NCI-H510A (cell line): Measurements from ENCODE around the gene JAKMIP3.
A peak's percentile ranks its signal among the peaks of the same experiment; 100 is the strongest.

ENCODE experiments used
- DNase-seq: peaks from one replicate; lab custom pipeline; 2025; lab: John Stamatoyannopoulos, UW

Gene JAKMIP3

DNA sequence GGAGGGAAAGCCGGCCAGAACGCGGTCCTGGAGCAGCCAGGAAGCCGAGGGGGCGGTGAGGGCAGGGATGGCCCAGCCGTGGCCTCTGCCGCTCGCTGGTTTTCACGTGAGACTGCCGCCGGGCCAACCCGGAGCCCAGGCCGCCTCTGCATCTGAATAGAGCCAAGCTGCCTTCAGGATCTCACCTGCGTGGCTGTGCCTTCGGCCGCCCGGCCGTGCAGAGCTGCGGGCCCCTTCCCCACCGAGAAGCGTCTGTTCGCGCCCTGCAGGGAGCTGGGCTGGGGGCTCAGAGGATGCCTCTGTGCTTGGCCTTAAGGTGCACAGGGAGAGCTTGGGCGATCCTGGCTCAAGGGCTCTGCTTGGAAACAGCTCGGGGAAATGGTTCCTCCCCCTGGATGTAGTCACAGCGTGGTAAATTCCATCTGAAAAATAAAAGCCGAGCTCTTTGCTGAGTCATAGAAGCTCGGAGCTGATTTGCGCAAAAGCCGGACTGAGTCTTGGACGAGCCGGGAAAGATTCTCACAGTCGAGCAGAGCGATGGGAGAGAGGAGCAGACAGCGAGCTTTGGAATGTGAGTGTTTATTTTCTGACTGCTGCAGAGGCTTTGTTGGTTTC, at the start of gene JAKMIP3:
TSS of gene JAKMIP3 (plus strand) at position 456 of the 615 bp plus-strand sequence. CDS start 38,863 bp downstream, outside the sequence.
- no peak for DNase-seq

DNA sequence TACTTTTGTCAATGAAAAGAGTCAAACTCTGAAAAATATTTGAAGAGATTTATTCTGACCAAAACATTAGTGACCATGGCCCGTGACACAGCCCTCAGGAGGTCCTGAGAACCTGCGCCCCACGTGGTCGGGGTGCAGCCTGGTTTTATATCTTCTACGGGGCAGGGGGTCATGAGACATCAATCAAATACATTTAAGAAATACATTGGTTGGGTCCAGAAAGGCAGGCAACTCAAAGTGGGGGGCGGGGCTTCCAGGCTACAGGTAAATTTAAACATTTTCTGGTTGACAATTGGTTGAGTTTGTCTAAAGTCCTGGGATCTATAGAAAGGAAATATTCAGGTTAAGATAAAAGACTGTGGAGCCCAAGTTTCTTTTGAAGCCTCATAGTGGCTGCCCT, 49.2 kb upstream of the JAKMIP3 start:
- no peak for DNase-seq

DNA sequence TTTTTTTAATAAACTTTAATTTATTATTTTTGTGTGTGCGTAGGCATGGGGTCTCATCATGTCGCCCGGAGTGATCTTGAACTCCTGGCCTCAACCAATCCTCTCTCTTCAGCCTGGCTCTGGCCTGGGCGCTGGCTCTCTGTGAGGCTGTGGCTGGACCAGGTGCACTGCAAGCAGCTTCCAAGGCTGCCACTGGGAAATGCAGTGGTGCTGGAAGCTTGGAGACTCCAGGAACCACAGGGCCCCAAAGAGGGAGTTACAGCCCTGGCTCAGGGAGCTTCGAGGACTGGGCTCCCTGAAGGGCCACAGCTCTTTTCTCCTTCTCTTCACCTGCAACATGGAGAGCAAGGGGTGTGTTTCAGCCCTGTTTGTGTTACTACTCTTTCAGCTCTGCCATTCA, 47.3 kb upstream of the JAKMIP3 start:
- no peak for DNase-seq

DNA sequence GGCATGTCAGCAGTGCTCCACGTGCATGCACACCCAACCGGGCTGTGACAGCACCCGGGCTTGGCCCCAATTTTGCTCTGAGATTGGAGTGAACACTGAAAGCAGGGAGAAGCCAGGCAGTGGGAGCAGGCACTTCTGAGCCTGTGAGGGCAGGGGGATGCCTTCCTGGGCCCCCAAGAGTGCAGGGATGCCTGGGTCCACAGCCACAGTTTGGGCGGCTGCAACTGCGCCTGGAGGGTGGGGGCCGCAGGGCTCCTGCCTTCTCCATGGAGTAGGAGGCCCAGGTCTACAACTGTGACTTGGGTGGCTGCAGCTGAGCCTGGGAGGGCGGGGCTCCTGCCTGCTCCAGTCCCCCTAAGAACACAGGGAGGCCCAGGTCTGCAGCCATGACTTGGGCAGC, 46.4 kb upstream of the JAKMIP3 start:
- no peak for DNase-seq

DNA sequence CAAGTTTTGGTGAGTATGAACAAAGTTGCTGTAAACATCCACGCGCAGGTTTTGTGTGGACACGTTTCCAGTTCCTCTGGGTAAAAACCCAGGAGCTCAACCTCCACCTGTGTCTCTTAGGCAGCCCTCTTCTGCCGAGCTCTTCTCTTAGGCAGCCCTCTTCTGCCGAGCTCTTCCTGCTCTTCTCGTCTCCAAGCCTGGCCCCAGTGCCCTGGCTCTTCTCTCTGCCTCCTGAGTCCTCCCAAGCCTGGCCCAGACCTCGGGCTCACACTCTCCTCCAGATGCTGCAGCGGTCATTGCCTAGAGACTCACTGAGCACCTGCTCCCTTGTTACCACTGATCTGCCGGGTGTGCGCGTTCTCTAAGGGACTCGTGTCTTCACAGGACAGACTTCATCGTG, 45.3 kb upstream of the JAKMIP3 start:
- no peak for DNase-seq

DNA sequence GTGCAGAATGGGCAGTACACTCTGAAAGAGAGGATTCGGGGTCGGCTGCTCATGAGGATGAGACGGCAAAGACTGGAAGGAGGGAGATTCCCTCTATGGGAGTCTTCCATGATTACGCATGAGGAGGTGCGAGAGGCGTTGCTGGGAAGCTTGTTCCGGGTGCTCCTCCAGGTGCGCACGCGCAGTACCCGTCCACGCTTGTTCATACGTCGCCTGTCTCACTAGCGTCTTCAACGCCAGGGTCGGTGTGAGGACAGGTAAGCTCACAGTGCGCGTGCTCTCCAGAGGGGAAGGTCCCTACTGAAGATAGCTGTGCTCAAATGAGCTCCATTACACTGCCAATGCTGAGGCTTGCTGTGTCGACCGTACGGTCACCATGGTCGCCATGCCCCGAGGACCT, 44.7 kb upstream of the JAKMIP3 start:
- no peak for DNase-seq

DNA sequence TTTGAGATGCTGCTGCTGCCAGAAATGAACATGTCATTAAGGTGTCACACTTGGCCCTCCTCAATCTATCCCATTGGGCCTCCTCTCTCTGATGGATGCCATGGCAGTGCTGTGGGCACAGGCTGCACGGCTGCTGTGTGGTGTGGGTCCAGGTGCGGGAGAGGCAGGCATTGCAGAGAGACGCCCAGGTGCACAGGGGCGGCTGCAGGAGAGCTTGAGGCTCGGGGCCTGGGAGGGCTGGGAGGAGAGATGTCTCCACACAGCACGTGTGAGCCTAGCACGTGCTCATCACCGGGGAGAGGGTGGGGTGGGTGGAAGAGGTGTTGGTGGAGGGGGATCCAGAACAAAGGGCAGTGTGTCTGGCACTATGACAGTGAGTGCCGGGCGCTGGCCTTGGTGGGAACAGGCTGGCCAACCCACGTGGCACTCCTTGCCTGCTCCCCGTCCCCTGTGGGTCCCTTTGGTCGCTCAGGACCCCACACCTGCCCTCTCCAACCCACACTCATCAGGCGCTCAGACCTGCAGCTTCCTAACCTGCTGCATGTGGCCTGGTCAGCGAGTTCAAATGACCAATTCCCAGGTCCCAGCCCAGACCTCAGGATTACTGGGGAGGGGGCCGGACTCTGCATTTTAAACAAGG, 44.1 kb upstream of the JAKMIP3 start:
- no peak for DNase-seq

DNA sequence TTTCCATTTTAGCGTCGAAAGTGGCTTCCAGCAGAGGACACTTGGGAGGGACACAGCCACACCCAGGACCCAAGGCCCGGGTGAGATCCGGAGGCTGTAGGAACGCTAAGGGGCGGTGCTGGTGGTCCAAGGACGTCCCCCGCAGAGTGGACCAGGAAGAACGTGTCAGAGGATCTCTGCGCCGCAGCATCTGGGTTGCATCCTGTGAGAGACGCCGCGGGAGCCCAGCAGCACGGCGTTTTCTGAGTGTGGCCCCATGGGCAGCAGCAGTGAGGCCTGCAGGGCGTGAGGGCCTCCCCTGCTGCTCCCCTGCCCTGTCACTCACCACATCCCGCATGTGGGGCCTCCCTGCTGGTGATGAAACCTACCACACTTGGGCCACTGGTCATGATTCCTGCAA, 43.5 kb upstream of the JAKMIP3 start:
- no peak for DNase-seq

DNA sequence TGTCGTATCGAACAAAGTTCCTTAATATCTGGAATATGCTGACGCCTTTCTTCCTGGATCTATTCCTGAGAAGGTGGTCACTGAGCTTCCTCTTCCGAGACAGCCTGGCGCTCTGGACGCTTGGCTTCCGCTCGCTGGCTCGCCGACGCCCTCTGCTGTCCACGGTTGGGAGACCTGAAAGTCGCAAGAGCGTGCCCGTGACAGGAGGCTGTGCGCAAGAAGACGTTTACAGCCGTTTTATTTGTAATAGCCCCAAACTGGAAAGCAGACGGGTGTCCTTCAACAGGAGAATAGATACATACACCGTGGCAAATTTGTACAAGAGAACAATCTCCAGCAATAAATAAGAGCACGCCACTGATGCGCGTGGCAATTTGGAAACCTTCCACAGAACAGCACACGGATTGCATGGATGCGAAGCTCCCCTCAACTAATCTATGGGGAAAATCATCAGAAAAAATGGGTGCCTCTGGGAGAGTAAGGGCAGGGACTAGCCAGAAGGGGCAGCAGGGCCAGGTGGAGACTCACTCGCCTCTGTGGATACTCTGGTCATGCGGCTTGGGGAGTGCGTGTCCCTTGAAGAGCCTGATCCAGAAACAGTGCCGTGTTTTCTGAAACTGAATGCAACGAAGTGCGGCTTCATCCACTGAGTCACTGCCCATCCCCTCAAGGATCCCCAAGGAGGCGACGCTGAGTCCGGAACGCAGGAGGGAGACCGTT, 42.5 kb upstream of the JAKMIP3 start:
- peak; percentile 32 for DNase-seq

DNA sequence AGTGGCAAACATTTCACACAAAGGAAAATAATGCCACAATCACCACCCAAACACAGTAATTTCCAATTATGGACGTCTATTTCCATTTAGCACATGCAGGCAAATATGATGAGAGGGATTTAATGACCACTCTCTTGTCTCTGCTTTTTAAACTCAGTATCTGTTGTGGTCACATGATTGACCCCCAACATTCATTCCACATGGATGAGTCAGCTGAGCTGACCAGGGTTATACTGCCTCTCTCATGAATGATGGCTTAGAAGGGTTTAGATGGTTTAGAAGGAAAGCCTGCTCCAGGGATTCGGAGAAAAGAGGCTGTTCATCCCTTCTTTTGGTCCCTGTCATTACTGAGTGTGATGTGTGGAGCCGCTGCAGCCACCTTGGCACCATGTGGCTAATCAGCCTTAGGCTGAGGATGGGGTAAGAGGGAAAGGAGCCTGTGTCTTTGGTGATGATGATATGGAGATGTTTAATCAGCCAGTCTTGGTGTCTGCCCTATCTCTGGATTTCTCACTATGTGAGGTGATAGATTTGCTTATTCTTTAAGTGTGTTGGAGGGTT, 38.2 kb upstream of the JAKMIP3 start:
- no peak for DNase-seq

DNA sequence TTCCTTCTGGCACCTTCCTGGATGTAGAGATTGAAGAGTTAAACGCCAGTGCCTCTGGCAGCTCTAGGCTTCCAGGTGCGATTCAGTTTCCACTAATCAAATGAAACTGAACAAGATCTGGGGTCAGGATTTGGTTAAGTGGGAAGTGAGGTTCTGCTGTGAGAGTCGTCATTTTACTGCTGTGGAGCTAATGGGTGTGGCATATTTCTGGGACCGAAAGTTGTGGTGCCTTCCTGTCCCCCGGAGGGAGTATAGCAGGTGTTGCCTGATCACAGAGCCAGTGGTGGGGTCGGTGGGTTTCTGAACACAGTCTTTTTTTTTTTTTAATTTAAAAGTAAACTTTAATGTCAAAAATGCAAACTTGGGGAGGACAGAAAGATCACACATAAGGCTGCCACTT, 37.0 kb upstream of the JAKMIP3 start:
- no peak for DNase-seq

DNA sequence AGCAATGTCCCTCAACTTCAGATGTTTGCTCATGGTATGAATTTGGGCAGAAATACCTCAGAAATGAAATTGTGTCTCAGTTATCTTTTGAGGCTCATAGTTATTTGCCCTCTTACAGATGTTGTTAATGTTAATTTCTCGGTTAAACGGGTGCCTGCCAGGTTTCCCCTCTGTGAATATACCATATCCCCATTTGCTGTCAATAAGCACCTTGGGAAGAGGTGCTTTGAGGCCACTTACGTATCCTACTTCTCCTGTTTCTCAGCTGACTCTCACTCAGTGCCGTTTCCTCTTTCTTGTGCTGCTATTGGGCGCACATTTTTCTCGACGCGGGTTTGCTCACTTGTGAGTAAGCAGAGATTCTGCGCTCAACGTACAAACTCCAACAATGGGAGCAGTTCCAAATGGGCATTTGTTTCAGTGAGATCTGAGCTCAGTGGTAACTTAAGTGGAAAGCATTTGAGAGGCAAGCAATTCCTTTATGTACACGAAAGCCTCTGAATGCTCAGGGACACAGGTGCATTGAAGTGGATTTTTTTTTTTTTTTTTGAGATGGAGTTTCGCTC, 34.8 kb upstream of the JAKMIP3 start:
- no peak for DNase-seq

DNA sequence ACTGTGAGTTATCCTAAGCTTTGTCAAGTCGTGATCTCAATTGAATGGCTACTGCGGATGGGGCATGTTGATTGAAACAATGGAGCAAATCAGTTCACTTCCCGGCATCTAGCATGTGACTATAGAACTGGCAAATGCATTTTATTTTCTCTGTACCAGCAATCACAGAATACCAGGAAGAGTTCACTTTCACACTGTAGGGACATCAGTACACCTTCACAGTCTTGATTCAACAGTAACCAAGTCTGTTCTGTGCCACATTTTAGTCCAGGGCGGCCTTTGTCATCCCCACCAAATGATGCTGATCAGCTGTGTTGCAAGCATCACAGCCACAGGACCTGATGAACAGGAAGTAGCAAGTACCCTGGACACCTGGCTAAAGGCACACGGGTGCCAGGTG, 32.1 kb upstream of the JAKMIP3 start:
- DNase-seq = no peak

DNA sequence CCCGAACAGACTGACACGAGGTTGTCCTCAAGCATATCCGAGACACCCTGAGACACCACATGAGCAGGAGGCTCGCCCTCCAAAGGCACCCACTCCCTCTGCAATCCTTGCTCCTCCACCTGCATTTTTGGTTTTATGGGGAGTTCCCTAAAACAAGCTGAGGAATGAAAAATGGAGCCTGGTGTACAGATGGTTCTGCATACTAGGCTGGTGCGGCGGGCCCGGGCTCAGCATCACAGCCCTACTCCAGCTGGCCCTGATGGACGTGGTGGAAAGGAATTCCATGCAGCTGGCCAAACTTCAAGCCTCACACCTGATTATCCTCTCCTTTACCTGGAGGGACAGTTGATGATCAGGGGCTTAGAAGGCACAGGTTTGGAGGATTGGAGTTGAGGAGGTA, 30.3 kb upstream of the JAKMIP3 start:
- DNase-seq = no peak

DNA sequence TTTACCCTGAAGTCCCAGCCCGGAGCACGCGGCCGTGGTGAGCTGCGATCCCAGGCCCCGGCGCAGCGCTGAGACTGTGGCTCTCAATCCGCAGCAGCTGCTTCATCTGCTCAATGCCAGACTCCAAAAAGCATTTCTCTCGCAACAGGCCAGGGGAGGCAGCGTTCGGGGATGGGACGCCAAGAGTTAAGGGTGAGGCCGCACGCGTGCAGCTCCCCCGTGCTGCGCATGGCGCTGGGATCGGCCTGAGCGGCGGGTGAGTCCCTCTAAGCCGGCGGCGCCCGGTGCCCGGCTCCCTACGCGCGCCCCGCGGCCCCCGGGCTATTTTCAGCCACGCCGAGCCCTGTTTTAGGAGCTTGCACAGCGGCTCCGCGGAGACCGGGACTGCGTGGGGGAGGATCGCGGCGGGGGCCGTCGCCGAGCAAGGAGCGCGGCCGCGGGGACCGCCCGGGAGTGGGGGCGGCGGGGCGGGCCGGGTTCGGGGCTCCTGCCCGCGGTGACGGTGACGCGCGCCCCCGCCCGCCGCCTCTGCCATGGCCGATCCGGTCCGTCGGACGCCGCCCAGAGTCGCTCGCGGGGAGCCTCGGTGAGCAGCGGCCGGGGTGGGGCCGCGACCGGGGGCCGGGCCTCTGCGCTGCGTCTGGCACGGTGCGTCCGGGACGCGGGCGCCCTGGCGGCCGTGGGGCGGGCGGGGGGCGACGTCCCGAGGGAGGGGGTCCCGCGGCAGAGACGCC, 29.4 kb upstream of the JAKMIP3 start:
- no peak for DNase-seq

DNA sequence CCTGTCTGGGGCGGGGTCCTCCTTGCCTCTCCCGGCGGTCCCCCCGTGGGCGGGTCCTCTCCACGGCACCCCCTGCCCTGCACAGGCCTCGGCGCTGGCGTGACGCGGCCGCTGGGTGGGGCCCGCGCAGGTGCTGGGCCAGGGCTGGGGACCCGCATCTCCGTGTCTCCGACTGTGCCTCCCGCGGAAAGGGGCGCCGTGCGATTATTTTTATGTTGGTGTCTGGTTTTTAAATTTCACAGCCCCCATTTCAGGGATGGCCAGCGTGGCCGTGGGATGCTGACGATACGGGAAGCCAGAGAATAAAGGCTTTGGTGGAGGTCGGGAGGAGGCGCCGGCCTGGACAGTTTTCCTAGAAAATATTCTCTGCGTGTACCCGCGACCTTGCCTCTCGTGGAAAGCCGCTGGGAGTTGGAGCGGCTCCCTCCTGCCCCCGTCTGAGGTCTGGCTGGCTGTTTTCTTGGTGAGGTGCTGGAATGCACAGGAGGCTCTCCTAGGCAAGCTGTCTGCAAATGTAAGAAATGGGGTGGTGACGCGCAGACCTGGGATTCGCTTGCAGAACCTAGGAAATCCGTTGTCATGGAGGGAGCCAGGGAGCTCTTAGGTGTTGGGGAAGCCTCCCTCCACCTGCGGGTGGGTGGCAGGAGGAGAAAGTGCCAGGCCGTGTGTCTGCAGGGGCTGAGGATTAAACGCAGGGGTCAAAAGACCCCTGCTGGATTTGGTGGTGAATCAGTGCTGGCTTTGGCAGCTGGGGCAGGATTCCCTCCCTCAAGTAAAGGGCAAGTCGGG, 28.7 kb upstream of the JAKMIP3 start:
- DNase-seq = no peak

DNA sequence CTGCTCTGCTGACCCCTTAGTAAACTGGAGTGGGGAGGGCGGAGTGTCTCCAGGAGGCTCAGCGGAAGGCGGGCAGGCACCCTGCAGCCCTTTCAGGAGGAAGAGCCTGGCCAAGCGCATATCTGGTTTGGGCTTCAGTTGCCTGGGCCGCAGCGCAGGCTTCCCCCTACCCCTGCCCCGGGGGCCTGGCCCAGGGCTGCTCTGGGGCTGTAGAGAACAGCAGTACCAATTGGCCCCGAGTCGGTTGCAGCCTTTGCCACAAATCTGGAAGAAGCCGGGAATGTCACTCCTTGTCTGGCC, 28.1 kb upstream of the JAKMIP3 start:
- no peak for DNase-seq

DNA sequence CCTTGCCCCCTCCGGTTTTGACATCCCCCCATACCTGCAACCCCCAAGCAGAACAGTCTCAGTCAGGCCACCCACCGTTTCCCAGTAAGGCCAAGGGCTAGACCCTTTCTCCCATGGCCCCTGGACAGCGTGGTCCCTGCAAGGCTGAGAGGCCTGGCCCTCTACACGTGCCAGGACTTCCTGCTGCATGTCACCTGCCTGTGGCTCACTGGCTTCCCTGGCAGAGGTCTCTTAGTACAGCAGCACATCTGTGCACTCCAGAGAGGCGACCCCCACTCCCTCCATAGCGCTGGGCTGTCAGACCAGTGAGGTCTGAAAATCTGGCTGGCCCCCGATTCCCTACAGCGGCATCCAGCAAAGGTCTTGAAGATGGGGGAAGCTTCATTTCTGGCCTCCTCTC, 26.4 kb upstream of the JAKMIP3 start:
- DNase-seq = no peak

DNA sequence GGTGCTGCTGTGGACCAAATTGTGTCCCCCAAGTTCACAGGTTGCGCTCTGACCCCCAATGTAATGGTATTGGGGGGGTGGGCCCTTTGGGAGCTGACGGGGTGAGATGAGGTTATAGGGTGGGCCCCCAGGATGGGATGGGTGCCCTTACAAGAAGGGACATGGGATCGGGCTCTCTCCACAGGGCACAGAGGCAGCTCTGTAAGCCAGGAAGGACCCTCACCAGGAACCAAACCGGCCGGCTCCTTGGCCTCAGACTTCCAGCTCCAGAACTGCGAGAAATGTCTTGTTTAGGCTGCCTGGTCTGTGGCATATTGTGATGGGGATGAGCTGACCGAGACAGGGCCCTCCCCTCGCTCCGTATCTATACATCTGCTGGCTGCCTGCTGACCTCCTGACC, 25.7 kb upstream of the JAKMIP3 start:
- DNase-seq = no peak

DNA sequence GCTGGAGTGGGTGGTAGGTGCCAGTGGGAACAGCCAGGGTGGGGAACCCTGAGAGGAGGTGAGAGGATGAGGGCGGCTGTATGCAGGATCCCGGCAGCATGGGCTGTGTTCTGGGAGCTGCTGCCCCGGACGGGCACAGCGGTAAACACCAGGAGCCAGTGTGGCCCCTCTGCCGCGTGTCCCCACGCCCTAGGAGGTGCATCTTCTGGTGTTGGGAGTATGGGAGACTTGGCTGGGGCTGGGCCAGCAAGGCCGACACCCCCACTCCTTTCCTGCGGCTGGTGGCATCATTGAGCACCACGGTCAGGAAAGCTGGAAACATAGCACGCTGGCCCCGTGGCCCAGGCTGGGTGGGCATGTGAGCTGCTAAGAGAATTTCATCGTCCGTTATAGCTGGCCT, 24.4 kb upstream of the JAKMIP3 start:
- DNase-seq = no peak

DNA sequence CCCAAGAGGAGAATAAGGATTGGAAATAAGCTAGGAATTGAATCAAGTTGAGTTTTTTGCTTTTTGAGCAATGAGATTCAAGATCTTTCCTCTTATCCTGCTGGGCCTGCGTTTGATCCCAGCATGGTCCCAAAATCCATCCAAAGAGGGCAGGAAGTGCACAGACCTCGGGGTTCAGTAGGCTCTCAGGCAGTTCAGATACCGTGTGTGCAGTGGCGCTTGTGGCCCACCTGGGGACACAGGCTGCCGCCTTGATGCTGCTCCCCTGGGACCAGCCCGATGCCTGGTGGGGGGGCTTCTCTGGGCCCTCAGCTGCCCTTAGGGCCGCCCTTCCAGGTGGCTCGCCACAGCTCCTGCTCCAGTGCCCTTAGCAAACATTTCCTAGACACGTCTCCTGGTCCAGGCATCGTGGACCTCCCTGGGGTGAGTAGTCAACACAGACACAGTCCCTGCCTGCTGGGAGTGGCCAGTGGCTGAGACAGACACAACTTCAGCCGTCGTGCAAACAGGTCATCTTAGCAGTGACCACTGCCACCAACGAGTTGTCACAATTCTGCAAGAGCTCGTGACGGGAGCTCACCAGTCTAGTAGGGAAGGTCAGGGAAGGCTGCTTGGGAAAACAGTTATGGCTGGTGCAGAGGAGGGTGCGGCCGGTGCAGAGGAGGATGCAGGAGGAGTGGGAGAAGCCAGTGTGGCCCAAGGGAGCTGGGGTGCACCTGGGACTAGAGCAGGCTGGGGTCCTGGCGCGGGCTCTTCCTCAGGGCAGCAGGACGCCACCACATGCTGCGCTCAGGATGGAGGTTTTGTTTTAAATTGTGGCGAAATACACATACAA, 21.7 kb upstream of the JAKMIP3 start:
- DNase-seq = no peak
